Neural progenitor cell (in vitro differentiated cells): Measurements from ENCODE around the gene RUNDC1.

Experiments
- EZH2 ChIP-seq: fragments of 200-600 bp; sonication (generic); IDR thresholded peaks from 2 replicates; pipeline ENCODE4 v1.6.1; 2017; ENCODE audit warnings: antibody characterized with exemption, mild to moderate bottlenecking, moderate library complexity
- EZH2phosphoT487 ChIP-seq: fragments of 200-600 bp; sonication (generic); IDR thresholded peaks from 2 replicates; pipeline ENCODE4 v1.6.1; 2017; ENCODE audit warnings: antibody characterized with exemption
- TF ChIP-seq, protein P1 (sequence below): fragments of 200-600 bp; sonication (generic); IDR thresholded peaks from 2 replicates; pipeline ENCODE4 v1.5.1; 2017; ENCODE audit warnings: antibody characterized with exemption, mild to moderate bottlenecking

- TF ChIP-seq, protein P1, sequence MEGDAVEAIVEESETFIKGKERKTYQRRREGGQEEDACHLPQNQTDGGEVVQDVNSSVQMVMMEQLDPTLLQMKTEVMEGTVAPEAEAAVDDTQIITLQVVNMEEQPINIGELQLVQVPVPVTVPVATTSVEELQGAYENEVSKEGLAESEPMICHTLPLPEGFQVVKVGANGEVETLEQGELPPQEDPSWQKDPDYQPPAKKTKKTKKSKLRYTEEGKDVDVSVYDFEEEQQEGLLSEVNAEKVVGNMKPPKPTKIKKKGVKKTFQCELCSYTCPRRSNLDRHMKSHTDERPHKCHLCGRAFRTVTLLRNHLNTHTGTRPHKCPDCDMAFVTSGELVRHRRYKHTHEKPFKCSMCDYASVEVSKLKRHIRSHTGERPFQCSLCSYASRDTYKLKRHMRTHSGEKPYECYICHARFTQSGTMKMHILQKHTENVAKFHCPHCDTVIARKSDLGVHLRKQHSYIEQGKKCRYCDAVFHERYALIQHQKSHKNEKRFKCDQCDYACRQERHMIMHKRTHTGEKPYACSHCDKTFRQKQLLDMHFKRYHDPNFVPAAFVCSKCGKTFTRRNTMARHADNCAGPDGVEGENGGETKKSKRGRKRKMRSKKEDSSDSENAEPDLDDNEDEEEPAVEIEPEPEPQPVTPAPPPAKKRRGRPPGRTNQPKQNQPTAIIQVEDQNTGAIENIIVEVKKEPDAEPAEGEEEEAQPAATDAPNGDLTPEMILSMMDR, result no peak
- no peak for TF ChIP-seq EZH2
- TF ChIP-seq EZH2phosphoT487, result no peak
Measured at GRCh38 chr17:43025766-43026537, 45.6 kb downstream of the RUNDC1 start.
